Mammary epithelial cell (primary cell): Measurements from ENCODE around the gene RAPGEF2.

Experiments
- CTCF ChIP-seq, 2 donors: IDR thresholded peaks in 1 of 2; conservative IDR thresholded peaks in 1 of 2; 2 replicates each; pipeline ENCODE4 v1.5.1; 2011 to 2012; ENCODE audit warnings: inconsistent platforms in 2 of 2, low read length in 2 of 2, mild to moderate bottlenecking in 2 of 2, control low read depth in 1 of 2, low read depth in 1 of 2; ENCODE audit not compliant: insufficient read depth in 1 of 2; ENCODE audit errors: extremely low read depth in 1 of 2
- EZH2 ChIP-seq: IDR thresholded peaks from 2 replicates; pipeline ENCODE4 v1.6.1; 2012; ENCODE audit warnings: low read length, inconsistent platforms, borderline replicate concordance

DNA sequence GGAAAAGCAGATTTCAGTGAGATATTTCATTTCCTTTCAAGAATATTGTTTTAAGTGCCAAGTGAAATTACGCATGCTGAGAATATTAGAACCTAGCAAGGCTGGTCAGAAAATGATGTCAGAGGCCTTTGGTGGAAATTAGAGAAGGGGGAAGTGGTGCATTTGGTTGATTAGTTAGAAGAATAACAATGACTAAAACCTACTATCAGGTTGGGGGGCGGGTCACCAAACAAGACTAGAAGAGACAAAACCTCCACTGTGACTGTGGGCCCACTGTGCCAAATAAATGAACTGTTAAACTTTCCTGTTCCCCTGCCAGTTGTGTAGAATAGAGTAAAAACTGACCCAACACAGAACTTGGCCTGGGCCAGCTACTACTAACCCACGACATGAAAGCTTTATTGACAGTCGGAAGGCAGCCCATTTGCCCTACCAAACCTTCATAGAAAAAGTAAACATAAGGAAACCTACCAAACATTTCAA is 2.9 kb downstream of the RAPGEF2 start:
- TF ChIP-seq CTCF (conservative IDR thresholded peaks at IDR 0.05 in 1 of 2, IDR thresholded peaks at IDR 0.05 in 1 of 2; ENCODE audit: extremely low read depth in 1 of 2, insufficient read depth in 1 of 2, low read depth in 1 of 2, low read length in 2 of 2) (no peak), EZH2 (no peak)
